ENCODE data around the gene WWOX.

WWOX gene

GRCh38 chr16:78146807-78147206 is 47.4 kb downstream of the WWOX start:
- no peak for DNase-seq
- ATAC-seq: no peak

- no peak for ATAC-seq
- DNase-seq: no peak
Measured at GRCh38 chr16:78147911-78148401, 48.5 kb downstream of the WWOX start.

- DNase-seq: no peak
- no peak for ATAC-seq
Measured at GRCh38 chr16:78150233-78150632, 50.8 kb downstream of the WWOX start.

GRCh38 chr16:78154729-78155461 is 55.4 kb downstream of the WWOX start:
- no peak for DNase-seq
- ATAC-seq: no peak

GRCh38 chr16:78155791-78156345 is 56.4 kb downstream of the WWOX start:
- ATAC-seq (no peak), DNase-seq (no peak)

GRCh38 chr16:78161023-78161729 is 61.7 kb downstream of the WWOX start:
- no peak for DNase-seq
- no peak for ATAC-seq

GRCh38 chr16:78163772-78164670 is 64.6 kb downstream of the WWOX start:
- no peak for ATAC-seq

GRCh38 chr16:78170494-78170933 is 71.1 kb downstream of the WWOX start:
- ATAC-seq: no peak
- no peak for DNase-seq

More at GRCh38 chr16:78163772-78164670, 64.6 kb downstream of the WWOX start:
- DNase-seq: no peak

GRCh38 chr16:78175287-78175686 is 75.8 kb downstream of the WWOX start:
- no peak for DNase-seq
- no peak for ATAC-seq

- ATAC-seq (no peak), DNase-seq (no peak)
Measured at GRCh38 chr16:78176435-78176834, 77.0 kb downstream of the WWOX start.

- peak; percentile 32 for ATAC-seq
- DNase-seq: peak; percentile 3
Measured at GRCh38 chr16:78177218-78177617, 77.8 kb downstream of the WWOX start.

- ATAC-seq (no peak), DNase-seq (no peak)
Measured at GRCh38 chr16:78177987-78178386, 78.5 kb downstream of the WWOX start.

GRCh38 chr16:78179666-78180065 is 80.2 kb downstream of the WWOX start:
- ATAC-seq (no peak), DNase-seq (no peak)

- DNase-seq (no peak), ATAC-seq (no peak)
Measured at GRCh38 chr16:78180349-78180748, 80.9 kb downstream of the WWOX start.

GRCh38 chr16:78183437-78184237 is 84.2 kb downstream of the WWOX start:
- ATAC-seq (no peak), DNase-seq (no peak)

- DNase-seq (no peak), ATAC-seq (no peak)
Measured at GRCh38 chr16:78184238-78185183, 85.1 kb downstream of the WWOX start.

GRCh38 chr16:78189121-78189520 is 89.7 kb downstream of the WWOX start:
- DNase-seq: no peak
- ATAC-seq: no peak

GRCh38 chr16:78192734-78193488 is 93.5 kb downstream of the WWOX start:
- DNase-seq (no peak), ATAC-seq (no peak)

- DNase-seq (no peak), ATAC-seq (no peak)
Measured at GRCh38 chr16:78194948-78195347, 95.5 kb downstream of the WWOX start.

Measured in stimulated activated naive CD8-positive, alpha-beta T cell treated with anti-CD3 and anti-CD28 coated beads, Interleukin-15, Interleukin-2, amounts not matched to agents 100 U/mL and 50 U/mL, for 24 hours (primary cell).